Keratinocyte (primary cell): ENCODE data around the gene CCDC85C.

Experiments used
- CTCF ChIP-seq, 3 experiments: IDR thresholded peaks in 1 of 3; conservative IDR thresholded peaks in 1 of 3; optimal IDR thresholded peaks in 1 of 3; 2 replicates in 2 of 3; 3 replicates in 1 of 3; pipeline versions ENCODE3 to v1.5.1; 2011; ENCODE audit warnings: low read length in 3 of 3, mild to moderate bottlenecking in 3 of 3, moderate library complexity in 2 of 3, control low read depth in 1 of 3, inconsistent platforms in 1 of 3; ENCODE audit not compliant: insufficient read depth in 2 of 3; ENCODE audit errors: extremely low read depth in 1 of 3
- EZH2 ChIP-seq: IDR thresholded peaks from one replicate; pipeline ENCODE4 v1.6.1; 2012; ENCODE audit warnings: inconsistent platforms, mild to moderate bottlenecking, low read length, moderate library complexity

- TF ChIP-seq CTCF (optimal IDR thresholded peaks at IDR 0.05 in 1 of 3, IDR thresholded peaks at IDR 0.05 in 1 of 3, conservative IDR thresholded peaks at IDR 0.05 in 1 of 3; ENCODE audit: extremely low read depth in 1 of 3, insufficient read depth in 2 of 3, low read length in 3 of 3) (no peak), EZH2 (no peak)
Measured at GRCh38 chr14:99566009-99566389, 38.0 kb downstream of the CCDC85C start.
